Astrocyte (in vitro differentiated cells and primary cell): Measurements from ENCODE around the gene DDX55.

Source experiments
- EZH2 ChIP-seq: IDR thresholded peaks from 2 replicates; pipeline ENCODE4 v1.6.1; 2012; ENCODE audit warnings: mild to moderate bottlenecking, low read length, inconsistent platforms; ENCODE audit not compliant: insufficient read depth
- TF ChIP-seq, protein P1 (sequence below): IDR thresholded peaks from 2 replicates; pipeline ENCODE4 v1.5.1; 2011; ENCODE audit warnings: low read depth, mild to moderate bottlenecking, inconsistent platforms, low read length, moderate library complexity; ENCODE audit not compliant: insufficient read depth

DNA sequence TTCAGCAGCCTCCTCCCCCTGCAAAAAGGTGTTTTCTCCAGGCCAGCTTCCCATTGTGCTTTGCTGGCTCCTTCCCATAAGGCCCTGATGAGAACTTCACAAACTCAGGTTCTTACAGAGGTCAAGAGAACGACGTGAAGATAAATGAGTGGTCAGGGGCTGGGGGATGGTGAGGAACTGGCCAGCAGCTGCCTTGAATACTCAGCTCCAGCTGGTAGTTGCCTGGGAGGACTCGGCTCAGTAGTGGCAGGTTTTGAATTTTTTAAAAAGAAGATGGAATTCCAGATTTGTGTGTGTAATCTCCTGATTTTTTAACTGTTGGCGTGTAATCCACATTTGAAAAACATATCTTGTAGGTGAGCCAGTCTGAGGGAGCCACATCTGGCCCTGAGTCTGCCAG is 5.9 kb downstream of the DDX55 start:
- TF ChIP-seq, protein P1, sequence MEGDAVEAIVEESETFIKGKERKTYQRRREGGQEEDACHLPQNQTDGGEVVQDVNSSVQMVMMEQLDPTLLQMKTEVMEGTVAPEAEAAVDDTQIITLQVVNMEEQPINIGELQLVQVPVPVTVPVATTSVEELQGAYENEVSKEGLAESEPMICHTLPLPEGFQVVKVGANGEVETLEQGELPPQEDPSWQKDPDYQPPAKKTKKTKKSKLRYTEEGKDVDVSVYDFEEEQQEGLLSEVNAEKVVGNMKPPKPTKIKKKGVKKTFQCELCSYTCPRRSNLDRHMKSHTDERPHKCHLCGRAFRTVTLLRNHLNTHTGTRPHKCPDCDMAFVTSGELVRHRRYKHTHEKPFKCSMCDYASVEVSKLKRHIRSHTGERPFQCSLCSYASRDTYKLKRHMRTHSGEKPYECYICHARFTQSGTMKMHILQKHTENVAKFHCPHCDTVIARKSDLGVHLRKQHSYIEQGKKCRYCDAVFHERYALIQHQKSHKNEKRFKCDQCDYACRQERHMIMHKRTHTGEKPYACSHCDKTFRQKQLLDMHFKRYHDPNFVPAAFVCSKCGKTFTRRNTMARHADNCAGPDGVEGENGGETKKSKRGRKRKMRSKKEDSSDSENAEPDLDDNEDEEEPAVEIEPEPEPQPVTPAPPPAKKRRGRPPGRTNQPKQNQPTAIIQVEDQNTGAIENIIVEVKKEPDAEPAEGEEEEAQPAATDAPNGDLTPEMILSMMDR, result no peak
- TF ChIP-seq EZH2, result no peak
